ENCODE results near the gene BORCS8. TPM values are rescaled to one million over a fixed set of nuclear protein-coding genes. Genes with fewer than 3 reads are reported as not detected.
"Not testable (repeated sequence)": the region's sequence is repeated elsewhere in the genome, so short reads cannot be mapped to it uniquely, and the experiment has no call there.

Gene BORCS8
- total and polyA plus RNA-seq, 4 donors: 14.4 to 47.9 (median 27.6) TPM

DNA sequence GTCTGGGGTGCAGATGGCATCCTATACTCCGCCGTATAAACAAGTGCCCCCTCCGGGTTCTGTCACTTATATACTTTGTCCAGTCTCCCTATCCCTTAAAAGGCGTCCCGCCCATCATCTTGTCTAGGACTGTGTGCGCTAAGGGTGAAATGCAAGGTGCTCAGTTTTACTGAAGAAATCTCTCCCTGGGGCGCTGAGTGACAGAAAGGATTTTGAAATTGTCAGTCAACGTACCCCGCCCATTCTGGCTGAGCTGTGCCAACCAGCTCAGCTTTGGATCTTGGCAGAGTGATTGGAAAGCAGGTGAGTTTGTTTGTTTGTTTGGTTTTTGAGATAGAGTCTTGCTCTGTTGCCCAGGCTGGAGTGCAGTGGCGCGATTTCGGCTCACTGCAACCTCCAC, 49.6 kb downstream of the BORCS8 start:
- intact Hi-C loops (cut with DNase I): no loop called here
- WGBS, 2 donors: 87 to 94% methylated on average over 12 of the region's 12 CpGs

GRCh38 chr19:19140476-19140875, 51.5 kb downstream of the BORCS8 start:
- intact Hi-C loops (cut with DNase I): no loop called here

More for the DNA sequence above, 49.6 kb downstream of the BORCS8 start:
- Histone ChIP-seq H3K36me3 (ENCODE audit: control insufficient read depth in 1 of 2, insufficient read depth in 2 of 2, low read length in 1 of 2) (no peaks in the 10 kb centered on the region), H3K9me3 (ENCODE audit: control insufficient read depth, low read length) (no peaks in the 10 kb centered on the region), H3K27me3 (ENCODE audit: control insufficient read depth in 1 of 2, insufficient read depth in 2 of 2, low read length in 1 of 2) (no peaks in the 10 kb centered on the region), H3K4me1 (ENCODE audit: control insufficient read depth in 1 of 2, insufficient read depth in 2 of 2, low read length in 2 of 2) (no peaks in the 10 kb centered on the region), H3K4me3 (ENCODE audit: low read length in 2 of 2) (no peak overlapping the region), H3K27ac (ENCODE audit: low read depth in 1 of 2, low read length in 2 of 2) (no peak overlapping the region)
- ATAC-seq (ENCODE audit: low FRiP score) (no peak), DNase-seq (no peak)

DNA sequence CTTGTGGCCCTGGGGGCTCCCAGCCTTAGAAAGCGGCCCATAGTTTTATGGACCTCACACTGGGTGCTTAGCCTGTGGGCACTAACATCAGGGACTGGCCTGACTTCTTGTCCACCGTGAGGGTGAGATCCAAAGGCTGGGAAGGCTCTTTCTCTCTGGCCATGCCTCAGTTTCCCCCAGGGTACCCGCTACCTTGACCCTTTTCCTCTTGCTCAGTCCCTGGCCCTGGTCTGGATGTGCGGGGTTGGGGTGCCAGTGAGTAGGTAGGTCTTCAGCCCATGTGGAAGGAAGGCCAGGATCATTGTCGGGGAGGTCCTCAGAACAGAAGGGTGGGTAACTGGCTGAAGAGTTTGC, 52.1 kb downstream of the BORCS8 start:
- no peak for DNase-seq
- Histone ChIP-seq H3K27me3 (ENCODE audit: control insufficient read depth in 1 of 2, insufficient read depth in 2 of 2, low read length in 1 of 2) (no peaks in the 10 kb centered on the region), H3K4me1 (ENCODE audit: control insufficient read depth in 1 of 2, insufficient read depth in 2 of 2, low read length in 2 of 2) (no peaks in the 10 kb centered on the region), H3K27ac (ENCODE audit: low read depth in 1 of 2, low read length in 2 of 2) (no peak overlapping the region), H3K4me3 (ENCODE audit: low read length in 2 of 2) (no peak overlapping the region), H3K36me3 (ENCODE audit: control insufficient read depth in 1 of 2, insufficient read depth in 2 of 2, low read length in 1 of 2) (no peaks in the 10 kb centered on the region), H3K9me3 (ENCODE audit: control insufficient read depth, low read length) (no peaks in the 10 kb centered on the region)
- intact Hi-C loops (cut with DNase I): loop anchor here (2.0 to 5.0 kb wide), 3 partner anchors 78 to 108 kb away; partner anchors contain the start of genes ARMC6 (in 1 of the 2), SLC25A42 (in 1 of the 2) and SUGP2 (in 1 of the 2)
- no peak for ATAC-seq (ENCODE audit: low FRiP score)
- 54% methylated on average over 5 of the region's 5 CpGs for WGBS, 2 donors

More at GRCh38 chr19:19140476-19140875, 51.5 kb downstream of the BORCS8 start:
- no peaks in the 10 kb centered on the region for H3K4me1 ChIP-seq (ENCODE audit: control insufficient read depth in 1 of 2, insufficient read depth in 2 of 2, low read length in 2 of 2)
- H3K4me3 ChIP-seq (ENCODE audit: low read length in 2 of 2): no peak overlapping the region
- H3K36me3 ChIP-seq (ENCODE audit: control insufficient read depth in 1 of 2, insufficient read depth in 2 of 2, low read length in 1 of 2): no peaks in the 10 kb centered on the region
- DNase-seq: no peak
- no peak for ATAC-seq (ENCODE audit: low FRiP score)
- H3K9me3 ChIP-seq (ENCODE audit: control insufficient read depth, low read length): no peaks in the 10 kb centered on the region
- no peak overlapping the region for H3K27ac ChIP-seq (ENCODE audit: low read depth in 1 of 2, low read length in 2 of 2)
- H3K27me3 ChIP-seq (ENCODE audit: control insufficient read depth in 1 of 2, insufficient read depth in 2 of 2, low read length in 1 of 2): no peaks in the 10 kb centered on the region
- WGBS, 2 donors: 55 to 62% methylated on average over 5 of the region's 5 CpGs

GRCh38 chr19:19138109-19138981, 53.6 kb downstream of the BORCS8 start, which contains the start of gene TMEM161A:
Gene TMEM161A, minus strand, starts transcription at chr19:19138478. Its CDS starts 50 bp downstream, at chr19:19138428.
- H3K4me1 ChIP-seq (ENCODE audit: control insufficient read depth in 1 of 2, insufficient read depth in 2 of 2, low read length in 2 of 2): no peaks in the 10 kb centered on the region
- intact Hi-C loops (cut with DNase I): loop anchor here (2.0 to 5.0 kb wide), 3 partner anchors 76 to 106 kb away; partner anchors contain the start of genes ARMC6 (in 1 of the 2), SLC25A42 (in 1 of the 2) and SUGP2 (in 1 of the 2)
- ATAC-seq (ENCODE audit: low FRiP score) (peak; percentile 98), DNase-seq (peak; percentile 98)
- H3K36me3 ChIP-seq (ENCODE audit: control insufficient read depth in 1 of 2, insufficient read depth in 2 of 2, low read length in 1 of 2): no peaks in the 10 kb centered on the region
- 2% methylated on average over 42 of the region's 42 CpGs for WGBS, 2 donors
- H3K9me3 ChIP-seq (ENCODE audit: control insufficient read depth, low read length): no peaks in the 10 kb centered on the region
- H3K27me3 ChIP-seq (ENCODE audit: control insufficient read depth in 1 of 2, insufficient read depth in 2 of 2, low read length in 1 of 2): no peaks in the 10 kb centered on the region
- H3K27ac ChIP-seq (ENCODE audit: low read depth in 1 of 2, low read length in 2 of 2): no peak within 1 kb of the TSS
- peak within 1 kb of the TSS; percentile 23 to 39 for H3K4me3 ChIP-seq (ENCODE audit: low read length in 2 of 2)

GRCh38 chr19:19137556-19138108, 54.3 kb downstream of the BORCS8 start:
- Histone ChIP-seq H3K9me3 (ENCODE audit: control insufficient read depth, low read length) (no peaks in the 10 kb centered on the region), H3K27ac (ENCODE audit: low read depth in 1 of 2, low read length in 2 of 2) (no peak overlapping the region), H3K36me3 (ENCODE audit: control insufficient read depth in 1 of 2, insufficient read depth in 2 of 2, low read length in 1 of 2) (no peaks in the 10 kb centered on the region), H3K4me1 (ENCODE audit: control insufficient read depth in 1 of 2, insufficient read depth in 2 of 2, low read length in 2 of 2) (no peaks in the 10 kb centered on the region), H3K27me3 (ENCODE audit: control insufficient read depth in 1 of 2, insufficient read depth in 2 of 2, low read length in 1 of 2) (no peaks in the 10 kb centered on the region), H3K4me3 (ENCODE audit: low read length in 2 of 2) (peak overlapping the region; percentile 23 to 39)
- intact Hi-C loops (cut with DNase I): loop anchor here (2.0 to 5.0 kb wide), 3 partner anchors 75 to 105 kb away; partner anchors contain the start of genes ARMC6 (in 1 of the 2), SLC25A42 (in 1 of the 2) and SUGP2 (in 1 of the 2)
- WGBS, 2 donors: 13 to 16% methylated on average over 25 of the region's 25 CpGs
- DNase-seq: no peak
- peak; percentile 1 for ATAC-seq (ENCODE audit: low FRiP score)

DNA sequence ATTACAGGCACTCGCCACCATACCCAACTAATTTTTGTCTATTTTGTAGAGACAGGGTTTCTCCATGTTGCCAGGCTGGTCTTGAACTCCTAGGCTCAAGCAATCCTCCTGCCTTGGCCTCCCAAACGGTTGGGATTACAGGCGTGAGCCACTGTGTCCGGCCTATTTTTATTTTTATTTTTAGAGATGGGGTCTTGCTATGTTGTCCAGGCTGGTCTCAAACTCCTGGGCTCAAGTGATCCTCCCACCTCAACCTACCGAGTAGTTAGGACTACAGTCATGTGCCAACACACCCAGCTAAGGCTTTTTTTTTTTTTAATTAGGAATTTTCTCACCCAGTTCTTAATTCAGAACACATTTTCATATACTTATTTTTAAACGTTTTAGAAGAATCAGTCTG, 56.2 kb downstream of the BORCS8 start:
- ATAC-seq (ENCODE audit: low FRiP score); H3K4me3 ChIP-seq (ENCODE audit: low read length in 2 of 2); DNase-seq; H3K27ac ChIP-seq (ENCODE audit: low read depth in 1 of 2, low read length in 2 of 2); H3K27me3 ChIP-seq (ENCODE audit: control insufficient read depth in 1 of 2, insufficient read depth in 2 of 2, low read length in 1 of 2); H3K36me3 ChIP-seq (ENCODE audit: control insufficient read depth in 1 of 2, insufficient read depth in 2 of 2, low read length in 1 of 2); H3K9me3 ChIP-seq (ENCODE audit: control insufficient read depth, low read length); H3K4me1 ChIP-seq (ENCODE audit: control insufficient read depth in 1 of 2, insufficient read depth in 2 of 2, low read length in 2 of 2): not testable (repeated sequence)
- WGBS, 2 donors: 81 to 92% methylated on average over 6 of the region's 6 CpGs
- intact Hi-C loops (cut with DNase I): loop anchor here (5.0 kb wide), 2 partner anchors 73 to 103 kb away; partner anchors contain the start of genes ARMC6 (in 1 of the 2), SLC25A42 (in 1 of the 2) and SUGP2 (in 1 of the 2)

DNA sequence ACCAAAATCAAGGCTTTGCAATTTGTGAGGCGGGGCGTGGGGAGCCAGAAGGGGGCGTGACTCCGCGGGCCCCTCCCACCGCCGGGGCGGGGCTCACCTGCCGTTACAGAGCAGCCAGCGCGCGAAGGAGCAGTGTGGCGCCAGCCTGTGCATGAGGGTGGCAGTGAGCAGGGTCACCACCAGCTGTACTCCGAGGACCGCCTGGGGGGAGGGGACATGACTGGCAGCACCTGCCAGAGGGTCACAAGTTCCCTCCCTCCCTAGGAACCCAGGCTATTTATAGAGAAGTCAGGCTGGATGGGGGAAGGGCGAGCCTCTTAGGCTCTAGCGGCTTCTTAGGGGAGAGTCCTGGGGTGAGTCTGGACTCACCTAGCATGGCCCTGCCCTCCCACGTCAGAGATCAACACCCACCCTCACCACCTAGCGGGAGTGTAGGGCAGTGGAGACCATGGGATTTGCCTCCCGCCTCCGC, 57.2 kb downstream of the BORCS8 start:
- no peak overlapping the region for H3K27ac ChIP-seq (ENCODE audit: low read depth in 1 of 2, low read length in 2 of 2)
- peaks cover 0 to 1% of the 10 kb centered on the region in 2 donors for H3K36me3 ChIP-seq (ENCODE audit: control insufficient read depth in 1 of 2, insufficient read depth in 2 of 2, low read length in 1 of 2)
- 21 to 26% methylated on average over 21 of the region's 21 CpGs for WGBS, 2 donors
- ATAC-seq (ENCODE audit: low FRiP score) (no peak), DNase-seq (no peak)
- H3K4me1 ChIP-seq (ENCODE audit: control insufficient read depth in 1 of 2, insufficient read depth in 2 of 2, low read length in 2 of 2): no peaks in the 10 kb centered on the region
- H3K4me3 ChIP-seq (ENCODE audit: low read length in 2 of 2): no peak overlapping the region
- intact Hi-C loops (cut with DNase I): loop anchor here (5.0 kb wide), 2 partner anchors 72 to 102 kb away; partner anchors contain the start of genes ARMC6 (in 1 of the 2), SLC25A42 (in 1 of the 2) and SUGP2 (in 1 of the 2)
- H3K27me3 ChIP-seq (ENCODE audit: control insufficient read depth in 1 of 2, insufficient read depth in 2 of 2, low read length in 1 of 2): no peaks in the 10 kb centered on the region
- peaks cover 3% of the 10 kb centered on the region for H3K9me3 ChIP-seq (ENCODE audit: control insufficient read depth, low read length)

DNA sequence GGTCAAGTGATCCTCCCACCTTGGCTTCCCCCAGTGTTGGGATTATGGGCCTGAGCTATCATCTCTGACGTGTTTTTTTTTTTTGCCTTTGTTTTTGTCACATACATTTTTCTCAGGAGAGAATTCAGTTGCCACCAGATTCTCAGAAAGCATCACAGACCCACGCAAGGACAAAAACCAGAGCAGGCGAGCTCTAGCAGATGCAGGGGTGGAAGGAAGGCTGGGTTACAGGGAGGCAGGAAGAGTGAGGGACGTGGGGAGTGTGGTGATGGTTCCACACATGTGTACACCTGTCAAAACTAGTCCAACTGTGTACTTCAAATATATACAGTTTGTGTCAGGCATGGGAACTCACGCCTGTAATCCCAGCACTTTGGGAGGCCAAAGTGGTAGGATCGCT, 58.0 kb downstream of the BORCS8 start:
- 90 to 92% methylated on average over 6 of the region's 6 CpGs for WGBS, 2 donors
- Histone ChIP-seq H3K27me3 (ENCODE audit: control insufficient read depth in 1 of 2, insufficient read depth in 2 of 2, low read length in 1 of 2) (no peaks in the 10 kb centered on the region), H3K9me3 (ENCODE audit: control insufficient read depth, low read length) (peaks cover 3% of the 10 kb centered on the region), H3K36me3 (ENCODE audit: control insufficient read depth in 1 of 2, insufficient read depth in 2 of 2, low read length in 1 of 2) (peaks cover 0 to 1% of the 10 kb centered on the region in 2 donors), H3K4me1 (ENCODE audit: control insufficient read depth in 1 of 2, insufficient read depth in 2 of 2, low read length in 2 of 2) (no peaks in the 10 kb centered on the region), H3K4me3 (ENCODE audit: low read length in 2 of 2) (no peak overlapping the region), H3K27ac (ENCODE audit: low read depth in 1 of 2, low read length in 2 of 2) (no peak overlapping the region)
- intact Hi-C loops (cut with DNase I): no loop called here
- no peak for DNase-seq
- ATAC-seq (ENCODE audit: low FRiP score): no peak

All from aorta (tissue), 5 donors.